PFSK-1 (cell line): Measurements from ENCODE around the gene INPP5F.

Experiments used
- FOXP2 ChIP-seq: optimal IDR thresholded peaks from 2 replicates; pipeline ENCODE3; 2011; ENCODE audit warnings: borderline replicate concordance, control low read depth, inconsistent platforms; ENCODE audit not compliant: insufficient read depth; ENCODE audit errors: extremely low read length, extremely low read depth
- POLR2AphosphoS5 ChIP-seq: IDR thresholded peaks from 2 replicates; pipeline ENCODE4 v1.6.1; 2012; ENCODE audit warnings: low read depth, mild to moderate bottlenecking, control low read depth, low read length, moderate library complexity
- SIN3A ChIP-seq: IDR thresholded peaks from 2 replicates; pipeline ENCODE4 v1.6.1; 2012; ENCODE audit warnings: mild to moderate bottlenecking, low read length, moderate library complexity, borderline replicate concordance; ENCODE audit not compliant: insufficient read depth
- TAF1 ChIP-seq: IDR thresholded peaks from 2 replicates; pipeline ENCODE4 v1.6.1; 2012; ENCODE audit warnings: low read length, control low read depth, borderline replicate concordance; ENCODE audit not compliant: insufficient read depth
- TF ChIP-seq, protein P1 (sequence below), 2 experiments: IDR thresholded peaks; 2 replicates each; pipeline versions ENCODE4 v1.6.1 to v1.8.0; 2011 to 2012; ENCODE audit warnings: low read depth in 2 of 2, low read length in 2 of 2, control low read depth in 1 of 2, inconsistent platforms in 1 of 2, mild to moderate bottlenecking in 1 of 2, moderate library complexity in 1 of 2; ENCODE audit not compliant: insufficient read depth in 1 of 2

GRCh38 chr10:119687192-119688032 is 38.4 kb upstream of the INPP5F start:
- TF ChIP-seq, protein P1, sequence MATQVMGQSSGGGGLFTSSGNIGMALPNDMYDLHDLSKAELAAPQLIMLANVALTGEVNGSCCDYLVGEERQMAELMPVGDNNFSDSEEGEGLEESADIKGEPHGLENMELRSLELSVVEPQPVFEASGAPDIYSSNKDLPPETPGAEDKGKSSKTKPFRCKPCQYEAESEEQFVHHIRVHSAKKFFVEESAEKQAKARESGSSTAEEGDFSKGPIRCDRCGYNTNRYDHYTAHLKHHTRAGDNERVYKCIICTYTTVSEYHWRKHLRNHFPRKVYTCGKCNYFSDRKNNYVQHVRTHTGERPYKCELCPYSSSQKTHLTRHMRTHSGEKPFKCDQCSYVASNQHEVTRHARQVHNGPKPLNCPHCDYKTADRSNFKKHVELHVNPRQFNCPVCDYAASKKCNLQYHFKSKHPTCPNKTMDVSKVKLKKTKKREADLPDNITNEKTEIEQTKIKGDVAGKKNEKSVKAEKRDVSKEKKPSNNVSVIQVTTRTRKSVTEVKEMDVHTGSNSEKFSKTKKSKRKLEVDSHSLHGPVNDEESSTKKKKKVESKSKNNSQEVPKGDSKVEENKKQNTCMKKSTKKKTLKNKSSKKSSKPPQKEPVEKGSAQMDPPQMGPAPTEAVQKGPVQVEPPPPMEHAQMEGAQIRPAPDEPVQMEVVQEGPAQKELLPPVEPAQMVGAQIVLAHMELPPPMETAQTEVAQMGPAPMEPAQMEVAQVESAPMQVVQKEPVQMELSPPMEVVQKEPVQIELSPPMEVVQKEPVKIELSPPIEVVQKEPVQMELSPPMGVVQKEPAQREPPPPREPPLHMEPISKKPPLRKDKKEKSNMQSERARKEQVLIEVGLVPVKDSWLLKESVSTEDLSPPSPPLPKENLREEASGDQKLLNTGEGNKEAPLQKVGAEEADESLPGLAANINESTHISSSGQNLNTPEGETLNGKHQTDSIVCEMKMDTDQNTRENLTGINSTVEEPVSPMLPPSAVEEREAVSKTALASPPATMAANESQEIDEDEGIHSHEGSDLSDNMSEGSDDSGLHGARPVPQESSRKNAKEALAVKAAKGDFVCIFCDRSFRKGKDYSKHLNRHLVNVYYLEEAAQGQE (IDR thresholded peaks at IDR 0.05; ENCODE audit: insufficient read depth in 1 of 2, low read depth in 2 of 2, low read length in 2 of 2): no peak
- TF ChIP-seq POLR2AphosphoS5: no peak
- TF ChIP-seq SIN3A: no peak
- no peak for TF ChIP-seq TAF1
- no peak for TF ChIP-seq FOXP2
